Duodenal mucosa (tissue), 2 donors: ENCODE results near the gene TGFBR3.

ENCODE experiments used
- H3K27ac ChIP-seq: one replicate; pipeline ENCODE4 v1.7.0; 2013; ENCODE audit warnings: low read depth, low read length
- H3K27me3 ChIP-seq, 2 donors: one replicate each; pipeline ENCODE4 v1.7.0; 2013; ENCODE audit warnings: low read length in 2 of 2, control low read depth in 1 of 2; ENCODE audit not compliant: insufficient read depth in 2 of 2, control insufficient read depth in 1 of 2
- H3K36me3 ChIP-seq, 2 donors: one replicate each; pipeline ENCODE4 v1.7.0; 2013; ENCODE audit warnings: low read length in 2 of 2, control low read depth in 1 of 2; ENCODE audit not compliant: insufficient read depth in 2 of 2, control insufficient read depth in 1 of 2
- H3K4me1 ChIP-seq, 2 donors: one replicate each; pipeline ENCODE4 v1.7.0; 2013; ENCODE audit warnings: low read length in 2 of 2, control low read depth in 1 of 2; ENCODE audit not compliant: insufficient read depth in 2 of 2, control insufficient read depth in 1 of 2
- H3K4me3 ChIP-seq, 2 donors: one replicate each; pipeline ENCODE4 v1.7.0; 2013; ENCODE audit warnings: low read length in 2 of 2, low read depth in 1 of 2
- H3K9ac ChIP-seq, 2 donors: one replicate each; pipeline ENCODE4 v1.7.0; 2013; ENCODE audit warnings: low read length in 2 of 2, low read depth in 1 of 2
- H3K9me3 ChIP-seq, 2 donors: one replicate each; pipeline ENCODE4 v1.7.0; 2013; ENCODE audit warnings: low read length in 2 of 2, control low read depth in 1 of 2; ENCODE audit not compliant: control insufficient read depth in 1 of 2

TGFBR3 gene

DNA sequence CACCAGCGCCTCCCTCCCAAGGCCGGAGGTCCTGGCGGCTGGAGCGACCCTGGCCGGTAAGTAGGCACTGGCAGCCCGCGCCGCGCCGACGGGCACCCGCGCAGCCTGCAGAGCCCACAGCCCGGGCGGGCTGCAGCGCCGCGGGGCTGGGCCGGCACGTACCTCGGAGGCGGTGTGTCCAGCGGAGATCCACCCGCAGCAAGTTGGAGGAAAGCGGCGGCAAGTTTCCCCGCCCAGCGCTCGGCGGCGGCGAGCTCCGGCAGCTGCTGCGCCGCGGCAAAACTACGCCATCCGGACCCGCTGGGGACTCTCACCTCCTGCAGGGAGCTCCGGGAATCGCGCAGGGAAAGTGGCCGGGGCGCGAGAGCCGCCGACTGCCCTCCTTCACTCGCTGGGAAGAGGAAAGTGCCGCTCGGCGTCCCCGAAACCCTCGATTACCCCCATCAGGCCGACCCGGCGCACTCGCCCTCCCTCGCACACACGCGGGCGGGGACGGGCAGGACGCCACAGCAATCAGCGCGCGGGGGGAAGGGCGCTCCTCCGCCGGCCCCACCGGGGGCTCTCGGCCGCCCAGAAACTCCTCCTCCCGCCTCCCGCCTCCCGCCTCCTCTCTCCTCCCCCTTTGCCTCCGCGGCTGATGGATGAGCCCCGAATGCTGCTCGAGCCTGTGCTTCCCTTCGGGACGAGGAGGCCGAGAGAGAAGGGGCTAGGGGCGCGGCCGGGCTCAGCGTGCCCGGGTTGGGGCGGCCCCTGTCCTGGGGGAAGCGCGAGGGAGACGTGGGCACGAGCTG, at the start of gene TGFBR3:
TGFBR3 (minus strand) TSS at position 436 of the 791 bp plus-strand sequence. CDS start 24,620 bp downstream, outside the sequence.
- H3K27me3 ChIP-seq: peaks cover 0 to 8% of the 10 kb centered on the region in 2 donors
- peak within 1 kb of the TSS; percentile 62 to 82 for H3K9ac ChIP-seq
- H3K36me3 ChIP-seq: no peaks in the 10 kb centered on the region
- peak within 1 kb of the TSS; percentile 82 for H3K27ac ChIP-seq
- H3K4me3 ChIP-seq: peak within 1 kb of the TSS; percentile 83 to 89
- H3K9me3 ChIP-seq: no peaks in the 10 kb centered on the region
- H3K4me1 ChIP-seq: peaks cover 12 to 20% of the 10 kb centered on the region in 2 donors

DNA sequence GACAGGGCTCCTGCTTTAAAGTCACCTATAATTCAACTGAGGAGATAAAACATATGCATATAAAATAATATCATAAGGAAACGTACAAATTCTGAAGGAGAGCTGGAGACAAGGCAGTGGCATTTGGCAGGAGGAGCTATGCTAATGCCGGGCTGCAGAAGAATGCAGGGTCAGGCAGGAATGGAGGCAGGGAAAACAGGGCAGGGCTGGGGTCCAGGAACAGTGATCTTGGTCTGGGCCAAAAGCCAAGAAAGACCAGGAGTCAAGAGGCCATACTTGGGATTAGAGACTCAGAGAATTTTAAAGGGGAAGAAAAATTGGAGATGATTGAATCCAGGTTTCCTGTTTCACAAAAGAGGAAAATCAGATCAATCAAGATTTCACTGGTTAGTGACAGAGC, 43.3 kb upstream of the TGFBR3 start:
- Histone ChIP-seq H3K4me3 (no peak overlapping the region), H3K9me3 (no peaks in the 10 kb centered on the region), H3K9ac (no peak overlapping the region), H3K4me1 (no peaks in the 10 kb centered on the region), H3K27me3 (no peaks in the 10 kb centered on the region), H3K36me3 (no peaks in the 10 kb centered on the region), H3K27ac (no peak overlapping the region)

DNA sequence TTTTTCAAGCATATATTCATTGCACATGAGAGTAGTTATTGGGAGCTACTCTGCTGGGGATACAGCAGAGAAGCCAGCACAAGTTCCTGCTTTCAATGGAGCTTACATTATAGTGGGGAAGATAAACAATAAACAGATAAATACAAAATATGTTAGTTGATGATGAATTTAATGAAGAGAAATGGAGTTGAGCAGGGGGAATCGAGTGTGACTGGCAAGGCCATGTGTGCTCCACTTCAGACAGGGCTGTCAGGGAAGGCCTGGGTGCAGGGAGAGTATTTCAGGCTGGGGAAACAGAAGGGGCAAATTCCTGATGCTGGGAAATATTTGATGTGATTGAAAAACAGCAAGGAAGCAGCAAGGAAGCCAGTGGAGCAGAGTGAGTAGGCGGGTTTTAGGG, 42.1 kb upstream of the TGFBR3 start:
- Histone ChIP-seq H3K9me3 (no peaks in the 10 kb centered on the region), H3K27me3 (no peaks in the 10 kb centered on the region), H3K4me1 (no peaks in the 10 kb centered on the region)

DNA sequence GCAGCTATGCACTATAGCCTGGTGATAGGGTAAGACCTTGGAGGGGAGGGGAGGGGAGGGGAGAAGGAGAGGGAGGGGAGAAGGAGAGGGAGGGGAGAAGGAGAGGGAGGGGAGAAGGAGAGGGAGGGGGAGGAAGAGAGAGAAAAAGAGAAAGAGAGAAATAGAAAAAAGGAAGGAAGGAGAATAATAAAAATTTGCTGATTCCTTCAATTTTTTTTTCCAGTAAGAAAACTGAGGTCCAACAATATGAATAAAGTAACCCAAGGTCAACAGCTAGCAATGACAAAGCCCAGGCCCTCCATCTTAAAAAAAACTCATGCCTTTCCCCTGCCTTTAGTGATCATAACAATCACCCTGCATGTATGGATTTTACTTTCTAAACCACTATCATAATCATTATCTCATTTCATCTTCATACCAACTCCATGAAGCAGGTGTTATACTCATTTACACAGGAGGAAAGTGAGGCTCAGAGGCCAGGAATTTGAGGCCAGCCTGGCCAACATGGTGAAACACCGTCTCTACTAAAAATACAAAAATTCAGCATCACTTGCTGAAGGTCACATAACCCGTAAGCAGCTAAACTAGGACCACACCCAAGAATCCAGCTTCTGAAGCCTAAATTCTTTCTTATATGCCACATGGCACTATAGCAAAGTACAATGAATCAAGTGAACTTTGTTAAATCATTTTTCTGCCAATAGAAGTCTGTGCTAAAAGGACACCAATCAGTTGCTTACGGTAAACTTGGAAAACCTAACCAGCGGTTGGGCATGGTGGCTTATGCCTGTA, 39.9 kb upstream of the TGFBR3 start:
- Histone ChIP-seq H3K4me1 (no peaks in the 10 kb centered on the region), H3K9ac (no peak overlapping the region), H3K4me3 (no peak overlapping the region), H3K27ac (no peak overlapping the region), H3K9me3 (no peaks in the 10 kb centered on the region), H3K36me3 (no peaks in the 10 kb centered on the region), H3K27me3 (no peaks in the 10 kb centered on the region)

More for the DNA sequence above, 42.1 kb upstream of the TGFBR3 start:
- Histone ChIP-seq H3K36me3 (no peaks in the 10 kb centered on the region), H3K27ac (no peak overlapping the region), H3K9ac (no peak overlapping the region), H3K4me3 (no peak overlapping the region)

DNA sequence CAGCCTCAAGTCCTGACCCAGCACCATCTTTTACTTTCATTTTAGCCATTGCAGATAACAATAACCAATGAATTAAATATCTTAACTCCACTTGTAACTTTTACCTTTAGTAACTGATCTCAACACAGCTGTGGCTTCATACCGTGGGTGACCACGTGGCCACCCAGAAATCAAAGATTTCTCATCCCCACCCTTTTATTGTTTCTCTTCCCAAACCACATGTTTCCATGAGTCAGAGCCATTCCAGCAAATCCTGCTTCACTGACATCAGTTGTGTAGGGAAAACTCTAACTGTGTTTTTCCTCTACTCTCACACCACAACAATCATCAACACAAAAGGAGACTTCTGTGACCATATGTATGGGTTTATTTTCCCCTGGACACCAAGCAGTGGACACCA, 38.2 kb upstream of the TGFBR3 start:
- Histone ChIP-seq H3K4me1 (no peaks in the 10 kb centered on the region), H3K27me3 (no peaks in the 10 kb centered on the region), H3K9me3 (no peaks in the 10 kb centered on the region), H3K36me3 (no peaks in the 10 kb centered on the region), H3K4me3 (no peak overlapping the region), H3K9ac (no peak overlapping the region), H3K27ac (no peak overlapping the region)

DNA sequence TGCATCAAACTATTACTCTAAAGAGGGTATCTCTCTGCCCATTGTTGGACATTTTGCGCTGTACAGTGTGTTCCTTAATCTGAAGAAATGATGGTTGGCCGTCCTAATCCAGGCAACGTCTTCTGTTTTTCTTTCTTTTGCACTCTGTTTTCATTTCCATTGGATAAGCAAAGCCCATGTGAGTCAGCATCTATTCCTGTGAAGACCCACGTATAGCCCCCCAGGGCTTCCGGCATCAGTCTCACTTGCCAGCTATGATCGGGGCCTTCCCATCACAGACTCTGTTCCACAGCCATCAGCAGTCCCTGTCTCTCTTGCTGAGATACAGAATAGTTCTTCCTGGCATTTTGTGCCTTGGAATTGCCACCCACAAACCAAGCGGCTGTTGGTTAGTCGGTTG, 34.0 kb upstream of the TGFBR3 start:
- H3K9ac ChIP-seq: no peak overlapping the region

DNA sequence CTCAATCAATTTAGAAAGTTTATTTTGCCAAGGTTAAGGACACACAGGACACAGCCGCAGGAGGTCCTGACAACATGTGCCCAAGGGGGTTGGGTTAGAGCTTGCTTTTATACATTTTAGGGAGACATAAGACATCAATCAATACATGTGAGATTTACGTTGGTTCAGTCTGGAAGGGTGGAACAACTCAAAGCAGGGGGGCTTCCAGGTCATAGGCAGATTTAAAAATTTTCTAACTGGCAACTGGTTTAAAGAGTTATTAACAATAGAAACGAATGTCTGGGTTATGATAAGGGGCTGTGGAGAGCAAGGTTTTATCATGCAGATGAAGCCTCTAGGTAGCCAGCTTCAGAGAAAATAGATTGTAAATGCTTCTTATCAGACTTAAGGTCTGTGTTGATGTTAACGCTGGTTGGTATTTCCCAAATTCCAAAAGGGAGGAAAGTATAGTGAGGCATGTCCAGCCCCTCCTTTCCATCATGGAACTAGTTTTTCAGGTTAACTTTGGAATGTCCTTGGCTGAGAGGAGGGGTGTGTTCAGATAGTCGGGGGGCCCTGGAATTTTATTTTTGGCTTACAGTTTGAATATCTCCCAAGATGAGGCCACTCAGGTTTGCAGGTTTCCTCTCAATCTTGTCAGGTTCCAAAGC, 31.0 kb upstream of the TGFBR3 start:
- Histone ChIP-seq H3K27me3 (no peaks in the 10 kb centered on the region), H3K9ac (no peak overlapping the region), H3K36me3 (no peaks in the 10 kb centered on the region), H3K4me3 (no peak overlapping the region), H3K27ac (no peak overlapping the region), H3K9me3 (no peaks in the 10 kb centered on the region), H3K4me1 (no peaks in the 10 kb centered on the region)

More for the DNA sequence above, 34.0 kb upstream of the TGFBR3 start:
- Histone ChIP-seq H3K4me3 (no peak overlapping the region), H3K4me1 (no peaks in the 10 kb centered on the region), H3K9me3 (no peaks in the 10 kb centered on the region), H3K27ac (no peak overlapping the region), H3K27me3 (no peaks in the 10 kb centered on the region), H3K36me3 (no peaks in the 10 kb centered on the region)

DNA sequence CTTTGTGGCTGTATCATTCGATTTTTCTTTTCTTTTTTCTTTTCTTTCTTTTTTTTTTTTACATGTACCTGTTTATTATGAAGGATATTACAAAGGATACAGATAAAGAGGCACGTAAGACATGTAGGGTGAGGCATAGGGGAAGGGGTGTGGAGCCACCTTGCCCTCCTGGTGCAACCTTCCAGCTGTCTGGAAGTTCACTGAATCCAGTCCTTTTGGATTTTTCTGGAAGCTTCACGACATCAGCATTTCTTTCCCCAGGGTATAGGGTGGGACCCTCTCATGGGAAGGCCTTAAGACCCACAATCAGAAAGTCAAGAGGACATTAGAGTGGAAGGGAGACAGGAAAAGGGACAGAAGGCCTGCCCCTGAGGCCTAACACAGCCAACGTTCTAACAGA, 30.1 kb upstream of the TGFBR3 start:
- no peaks in the 10 kb centered on the region for H3K9me3 ChIP-seq
- H3K9ac ChIP-seq: no peak overlapping the region
- no peaks in the 10 kb centered on the region for H3K36me3 ChIP-seq
- no peak overlapping the region for H3K27ac ChIP-seq
- no peak overlapping the region for H3K4me3 ChIP-seq
- H3K27me3 ChIP-seq: no peaks in the 10 kb centered on the region
- no peaks in the 10 kb centered on the region for H3K4me1 ChIP-seq

DNA sequence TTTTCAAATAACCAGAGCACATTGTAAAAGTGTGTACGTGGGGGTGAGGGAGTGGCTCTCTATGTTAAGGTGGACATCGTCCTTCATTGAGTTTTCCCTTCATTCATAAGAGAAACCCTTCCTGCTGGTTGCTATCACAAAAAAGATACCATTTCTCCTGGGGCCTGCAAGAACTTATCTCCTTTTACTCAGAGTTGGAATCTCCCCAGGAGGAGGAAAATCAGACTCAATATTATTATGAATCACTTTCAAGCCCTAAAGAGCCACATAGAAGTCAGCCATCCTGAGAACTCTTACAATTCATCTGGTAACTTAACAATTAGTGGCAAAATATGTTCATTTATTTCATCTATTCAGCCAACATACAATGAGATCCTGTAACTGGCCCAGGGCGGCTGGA, 27.1 kb upstream of the TGFBR3 start:
- Histone ChIP-seq H3K9me3 (no peaks in the 10 kb centered on the region), H3K27me3 (no peaks in the 10 kb centered on the region), H3K27ac (no peak overlapping the region), H3K4me1 (no peaks in the 10 kb centered on the region), H3K4me3 (no peak overlapping the region), H3K36me3 (no peaks in the 10 kb centered on the region), H3K9ac (no peak overlapping the region)

DNA sequence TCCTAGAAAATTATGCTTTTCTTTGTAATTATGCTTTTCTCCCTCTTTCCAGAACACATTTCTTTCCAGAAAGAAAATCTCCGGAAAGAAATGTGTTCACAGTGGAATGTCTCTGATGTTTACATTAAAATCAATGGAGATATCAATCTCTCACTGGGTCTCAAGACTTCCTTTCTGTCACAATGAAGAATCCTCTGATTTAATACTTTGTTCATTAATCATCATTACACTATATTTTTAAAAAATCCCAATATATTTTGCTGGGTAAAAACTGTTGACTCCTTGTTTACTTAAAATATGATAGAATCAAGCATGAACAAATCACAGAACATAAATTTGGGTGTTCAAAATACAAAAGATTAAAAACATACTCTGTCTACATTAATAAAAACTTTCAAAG, 26.3 kb upstream of the TGFBR3 start:
- no peaks in the 10 kb centered on the region for H3K9me3 ChIP-seq
- H3K4me3 ChIP-seq: no peak overlapping the region
- no peak overlapping the region for H3K9ac ChIP-seq
- H3K36me3 ChIP-seq: no peaks in the 10 kb centered on the region
- no peaks in the 10 kb centered on the region for H3K27me3 ChIP-seq
- H3K4me1 ChIP-seq: no peaks in the 10 kb centered on the region
- no peak overlapping the region for H3K27ac ChIP-seq
